H1 (cell line): Measurements from ENCODE around the gene TRMT61B. TPM values are rescaled to one million over a fixed set of nuclear protein-coding genes. Genes with fewer than 3 reads are reported as not detected.

Experiments
- CTCF ChIA-PET: fragments of 300-600 bp; sonication (Branson Sonifier 250); formaldehyde crosslinking; loops from one replicate; lab custom pipeline; 2021; ENCODE audit not compliant: partially characterized antibody; lab: Charles Lee
- POLR2A ChIA-PET: fragments of 300-600 bp; sonication (Branson Sonifier 250); formaldehyde crosslinking; loops from one replicate; lab custom pipeline; 2021; ENCODE audit warnings: inconsistent platforms; ENCODE audit not compliant: partially characterized antibody; lab: Charles Lee
- DNase-seq, 2 experiments: peaks; one replicate each; pipeline versions ENCODE4 v3.0.0 to v3.0.0-alpha.2; 2010 to 2022; ENCODE audit warnings: low spot score in 2 of 2, low read depth in 1 of 2, mixed read lengths in 1 of 2
- FAIRE-seq: peaks from 2 replicates; lab custom pipeline; 2011; peaks lifted over from hg19 to GRCh38; lab: Jason Lieb, UNC
- H2AFZ ChIP-seq: 2 replicates; pipeline ENCODE4 v1.8.1; 2012; ENCODE audit warnings: low read length, inconsistent platforms
- H2AK5ac ChIP-seq: 2 replicates; pipeline ENCODE4 v1.6.1; 2013; ENCODE audit warnings: low read depth, low read length
- H2BK120ac ChIP-seq: replicated peaks from 2 replicates; pipeline ENCODE3; 2013; ENCODE audit warnings: low read depth, low read length, inconsistent platforms
- H2BK12ac ChIP-seq: 2 replicates; pipeline ENCODE4 v1.6.1; 2013; ENCODE audit warnings: low read depth, low read length
- H2BK15ac ChIP-seq: 2 replicates; pipeline ENCODE4 v1.6.1; 2013; ENCODE audit warnings: low read length
- H2BK20ac ChIP-seq: 2 replicates; pipeline ENCODE4 v1.6.1; 2013; ENCODE audit warnings: low read length
- H2BK5ac ChIP-seq: 2 replicates; pipeline ENCODE4 v1.6.1; 2013; ENCODE audit warnings: low read depth, low read length
- H3K14ac ChIP-seq: 2 replicates; pipeline ENCODE4 v1.6.1; 2013; ENCODE audit warnings: inconsistent platforms; ENCODE audit not compliant: insufficient read length
- H3K18ac ChIP-seq: 2 replicates; pipeline ENCODE4 v1.6.1; 2013; ENCODE audit warnings: low read length; ENCODE audit errors: extremely low read depth
- H3K23ac ChIP-seq: 2 replicates; pipeline ENCODE4 v1.6.1; 2013; ENCODE audit warnings: inconsistent platforms; ENCODE audit not compliant: insufficient read length
- H3K23me2 ChIP-seq: 2 replicates; pipeline ENCODE4 v1.6.1; 2013; ENCODE audit warnings: low read depth, low read length
- H3K27ac ChIP-seq: 2 replicates; pipeline ENCODE4 v1.6.1; 2011; ENCODE audit warnings: low read depth, low read length, inconsistent platforms
- H3K27me3 ChIP-seq, 4 experiments: replicated peaks in 1 of 4; 1 replicate in 1 of 4; 2 replicates in 3 of 4; pipeline versions ENCODE4 v1.6.1 to v1.8.1; 2011 to 2013; ENCODE audit warnings: low read length in 3 of 4, mild to moderate bottlenecking in 3 of 4, inconsistent platforms in 2 of 4, mixed read lengths in 2 of 4, moderate library complexity in 1 of 4; ENCODE audit not compliant: control insufficient read depth in 3 of 4, insufficient read depth in 3 of 4; ENCODE audit errors: extremely low read depth in 1 of 4
- H3K36me3 ChIP-seq, 4 experiments: 2 replicates each; pipeline versions ENCODE4 v1.6.1 to v1.8.1; 2011 to 2013; ENCODE audit warnings: mild to moderate bottlenecking in 4 of 4, low read length in 3 of 4, moderate library complexity in 2 of 4, control low read depth in 1 of 4, inconsistent platforms in 1 of 4; ENCODE audit not compliant: insufficient read depth in 4 of 4, control insufficient read depth in 2 of 4
- H3K4ac ChIP-seq: replicated peaks from 2 replicates; pipeline ENCODE3; 2013; ENCODE audit warnings: low read length, low read depth, mixed read lengths, inconsistent platforms; ENCODE audit not compliant: insufficient read length
- H3K4me1 ChIP-seq, 4 experiments: replicated peaks in 1 of 4; 1 replicate in 1 of 4; 2 replicates in 3 of 4; pipeline versions ENCODE4 v1.6.1 to v1.8.1; 2011 to 2013; ENCODE audit warnings: low read length in 3 of 4, inconsistent platforms in 2 of 4, mixed read lengths in 1 of 4; ENCODE audit not compliant: insufficient read depth in 4 of 4, control insufficient read depth in 3 of 4
- H3K4me2 ChIP-seq, 2 experiments: 2 replicates each; pipeline versions ENCODE4 v1.6.1 to v1.8.1; 2011 to 2013; ENCODE audit warnings: low read depth in 2 of 2, low read length in 2 of 2, control low read depth in 1 of 2, inconsistent platforms in 1 of 2, mild to moderate bottlenecking in 1 of 2; ENCODE audit not compliant: insufficient read depth in 1 of 2
- H3K4me3 ChIP-seq, 4 experiments: fragments of 200-600, 300-600 bp in 1 of 4; sonication (generic), shearing (Covaris generic), sonication (Bioruptor Twin) in 1 of 4; 2 replicates each; pipeline versions ENCODE4 v1.5.1 to v1.8.1; 2011 to 2016; ENCODE audit warnings: low read length in 4 of 4, low read depth in 3 of 4, control low read depth in 2 of 4, inconsistent platforms in 2 of 4, mild to moderate bottlenecking in 2 of 4, mixed read lengths in 1 of 4, moderate library complexity in 1 of 4; ENCODE audit not compliant: insufficient read depth in 2 of 4; ENCODE audit errors: extremely low read depth in 1 of 4
- H3K56ac ChIP-seq: replicated peaks from 2 replicates; pipeline ENCODE3; 2013; ENCODE audit warnings: low read depth, mild to moderate bottlenecking, mixed read lengths, low read length, inconsistent platforms; ENCODE audit not compliant: insufficient read length
- H3K79me1 ChIP-seq: 2 replicates; pipeline ENCODE4 v1.6.1; 2013; ENCODE audit warnings: low read depth, low read length, control low read depth
- H3K79me2 ChIP-seq, 2 experiments: 2 replicates each; pipeline versions ENCODE4 v1.6.1 to v1.8.1; 2012 to 2013; ENCODE audit warnings: low read length in 2 of 2, mild to moderate bottlenecking in 2 of 2, inconsistent platforms in 1 of 2; ENCODE audit not compliant: insufficient read depth in 2 of 2, control insufficient read depth in 1 of 2
- H3K9ac ChIP-seq, 4 experiments: replicated peaks in 1 of 4; 1 replicate in 1 of 4; 2 replicates in 3 of 4; pipeline versions ENCODE4 v1.6.1 to v1.8.1; 2011 to 2013; ENCODE audit warnings: low read depth in 3 of 4, low read length in 3 of 4, control low read depth in 2 of 4, mild to moderate bottlenecking in 2 of 4, moderate library complexity in 2 of 4, inconsistent platforms in 1 of 4; ENCODE audit errors: extremely low read depth in 1 of 4
- H3K9me3 ChIP-seq, 2 experiments: 2 replicates each; pipeline versions ENCODE4 v1.6.1 to v1.8.1; 2012 to 2013; ENCODE audit warnings: mild to moderate bottlenecking in 2 of 2, moderate library complexity in 2 of 2, control low read depth in 1 of 2, inconsistent platforms in 1 of 2, low read depth in 1 of 2, low read length in 1 of 2, mixed read lengths in 1 of 2; ENCODE audit not compliant: insufficient read depth in 2 of 2
- H4K20me1 ChIP-seq, 2 experiments: replicated peaks in 1 of 2; 2 replicates each; pipeline versions ENCODE3 to v1.8.1; 2011 to 2013; ENCODE audit warnings: inconsistent platforms in 2 of 2, low read length in 2 of 2, mild to moderate bottlenecking in 1 of 2; ENCODE audit not compliant: insufficient read depth in 2 of 2, control insufficient read depth in 1 of 2
- H4K5ac ChIP-seq: 2 replicates; pipeline ENCODE4 v1.6.1; 2013; ENCODE audit warnings: low read length, low read depth, mixed read lengths, inconsistent platforms; ENCODE audit not compliant: insufficient read length
- H4K8ac ChIP-seq: 2 replicates; pipeline ENCODE4 v1.8.0; 2013; ENCODE audit warnings: mild to moderate bottlenecking, moderate library complexity, low read length, inconsistent platforms; ENCODE audit not compliant: insufficient read depth; ENCODE audit errors: extremely low read depth
- H4K91ac ChIP-seq: replicated peaks from 2 replicates; pipeline ENCODE3; 2013; ENCODE audit warnings: low read length, mixed read lengths, inconsistent platforms; ENCODE audit not compliant: insufficient read length
- CBX5 ChIP-seq: fragments of 300-800, 300-1000 bp; sonication (generic); IDR thresholded peaks from 2 replicates; pipeline ENCODE4 v1.7.1; 2016; ENCODE audit warnings: antibody characterized with exemption, low read length, low read depth
- EGR1 ChIP-seq: IDR thresholded peaks from 2 replicates; pipeline ENCODE4 v1.6.1; 2011; ENCODE audit warnings: low read depth, low read length, borderline replicate concordance
- GTF2F1 ChIP-seq: IDR thresholded peaks from 2 replicates; pipeline ENCODE4 v1.6.1; 2012; ENCODE audit warnings: low read depth, low read length, improper control_type of control experiment, borderline replicate concordance
- HDAC6 ChIP-seq: IDR thresholded peaks from one replicate; pipeline ENCODE4 v1.7.1; 2012; ENCODE audit warnings: low read depth, mild to moderate bottlenecking, inconsistent platforms, low read length, moderate library complexity
- JUN ChIP-seq: IDR thresholded peaks from 2 replicates; pipeline ENCODE4 v1.6.1; 2011; ENCODE audit warnings: low read depth, mild to moderate bottlenecking, improper control_type of control experiment, low read length
- JUND ChIP-seq: IDR thresholded peaks from 2 replicates; pipeline ENCODE4 v1.6.1; 2011; ENCODE audit warnings: mild to moderate bottlenecking, improper control_type of control experiment, low read length
- KDM1A ChIP-seq: fragments of 200-600, 300-600 bp; sonication (generic); IDR thresholded peaks from 2 replicates; pipeline ENCODE4 v1.7.1; 2016; ENCODE audit warnings: mild to moderate bottlenecking, low read length, borderline replicate concordance
- PHF8 ChIP-seq: fragments of 200-600 bp; sonication (generic); conservative IDR thresholded peaks from 2 replicates; pipeline ENCODE4 v1.7.1; 2012; ENCODE audit warnings: low read depth, mild to moderate bottlenecking, inconsistent platforms, low read length, moderate library complexity
- POLR2A ChIP-seq, 2 experiments: IDR thresholded peaks; 1 replicate in 1 of 2; 2 replicates in 1 of 2; pipeline ENCODE4 v1.6.1; 2011; ENCODE audit warnings: low read depth in 2 of 2, low read length in 2 of 2, mild to moderate bottlenecking in 2 of 2; ENCODE audit errors: control extremely low read depth in 1 of 2
- POU5F1 ChIP-seq: IDR thresholded peaks from 2 replicates; pipeline ENCODE4 v1.6.1; 2011; ENCODE audit warnings: low read depth, mild to moderate bottlenecking, low read length, moderate library complexity
- RNF2 ChIP-seq: fragments of 200-900, 300-1000 bp; sonication (generic); IDR thresholded peaks from 2 replicates; pipeline ENCODE4 v1.7.1; 2016; ENCODE audit warnings: borderline replicate concordance, low read depth, mild to moderate bottlenecking, antibody characterized with exemption, low read length; ENCODE audit not compliant: poor library complexity, severe bottlenecking; ENCODE audit errors: missing control alignments
- SP2 ChIP-seq: IDR thresholded peaks from 2 replicates; pipeline ENCODE4 v1.6.1; 2012; ENCODE audit warnings: mild to moderate bottlenecking, low read length, inconsistent platforms
- SP4 ChIP-seq: IDR thresholded peaks from 2 replicates; pipeline ENCODE4 v1.6.1; 2012; ENCODE audit warnings: low read length, inconsistent platforms
- SRF ChIP-seq: IDR thresholded peaks from 2 replicates; pipeline ENCODE4 v1.6.1; 2011; ENCODE audit warnings: mild to moderate bottlenecking, low read depth, low read length, moderate library complexity
- WGBS, 2 experiments: shearing (Covaris generic) in 1 of 2; methylation state at CpG; one replicate each; pipeline versions ENCODE4 v1.1.6 to v1.1.7; 2013 to 2015; ENCODE audit warnings: low lambda C conversion rate in 2 of 2, mixed read lengths in 2 of 2, inconsistent platforms in 1 of 2, low coverage in 1 of 2, missing lambda C conversion rate in 1 of 2; ENCODE audit not compliant: insufficient replicate concordance in 2 of 2, insufficient coverage in 1 of 2, insufficient read length in 1 of 2; ENCODE audit errors: extremely low coverage in 1 of 2, missing lambda C conversion rate in 1 of 2; 5-methylcytosine and 5-hydroxymethylcytosine counted together
- polyA plus RNA-seq, 7 experiments: library from polyadenylated mRNA; depleted of rRNA in 3 of 7; stranded (reverse) in 5 of 7; unstranded in 2 of 7; fragments of >200 nt in 5 of 7; fragments of 200-250 nt in 2 of 7; gene quantifications; 1 replicate in 5 of 7; 2 replicates in 1 of 7; 4 replicates in 1 of 7; pipeline versions ENCODE4 v1.2.1 to v1.2.3, GENCODE V29; 2011 to 2013; ENCODE audit warnings: missing spikeins in 2 of 7, mixed read lengths in 2 of 7
- total RNA-seq: library from RNA; stranded (reverse); fragmentation: NEBNext Ultra II Directional; extraction: Animal tissue kit (Norgen Biotek cat#: 25700); gene quantifications from 2 replicates; pipeline ENCODE4 v1.2.1, GENCODE V29; 2021

Gene TRMT61B
- total and polyA plus RNA-seq, 2 of the 8 experiments (the other 6 are each of a cell fraction or from before 2014, with no cell fraction given) = 10.4 to 27.8 TPM

DNA sequence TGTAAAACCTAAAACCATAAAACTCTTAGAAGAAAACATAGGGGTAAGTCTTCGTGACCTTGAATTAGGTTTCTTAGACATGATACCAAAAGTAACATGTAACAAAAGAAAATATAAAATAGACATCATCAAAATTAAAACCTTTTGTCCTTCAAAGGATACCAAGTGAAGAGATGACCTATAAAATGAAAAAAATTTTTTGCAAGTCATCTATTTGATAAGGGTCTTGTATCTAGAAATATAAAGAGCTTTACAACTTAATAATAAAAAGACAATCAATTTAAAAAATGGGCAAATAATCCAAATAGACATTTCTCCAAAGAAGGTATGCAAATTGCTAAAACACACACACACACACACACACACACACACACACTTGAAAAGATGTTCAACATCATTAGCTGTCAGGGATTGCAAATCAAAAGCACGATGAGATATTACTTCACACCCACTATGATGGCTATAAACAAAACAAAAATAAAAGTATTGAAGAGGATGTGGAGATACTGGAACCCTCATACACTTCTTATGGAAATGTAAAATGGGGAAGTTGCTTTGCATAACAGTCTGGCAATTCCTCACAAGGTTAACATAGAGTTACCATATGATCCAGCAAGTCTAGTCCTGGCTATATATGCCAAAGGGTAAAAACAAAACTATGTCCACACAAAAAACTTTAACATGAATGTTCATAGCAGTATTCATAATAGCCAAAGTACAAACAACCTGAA, 36.2 kb downstream of the TRMT61B start:
- Histone ChIP-seq H3K4ac (no peak overlapping the region), H3K36me3 (no peaks in the 10 kb centered on the region), H2BK15ac (no peak overlapping the region), H3K27me3 (no peaks in the 10 kb centered on the region), H3K56ac (no peak overlapping the region), H3K79me2 (no peaks in the 10 kb centered on the region), H3K4me2 (no peak overlapping the region), H3K23me2 (no peaks in the 10 kb centered on the region; the same call in 1 of the 2 replicates), H3K27ac (no peak overlapping the region), H2BK12ac (no peak overlapping the region), H4K5ac (no peak overlapping the region), H4K20me1 (no peaks in the 10 kb centered on the region), H3K9ac (no peak overlapping the region), H3K4me1 (no peaks in the 10 kb centered on the region), H2BK120ac (no peak overlapping the region), H2AK5ac (no peak overlapping the region), H2BK20ac (no peak overlapping the region), H3K18ac (no peak overlapping the region), H3K23ac (no peak overlapping the region), H2BK5ac (no peak overlapping the region), H4K91ac (no peak overlapping the region), H4K8ac (no peak overlapping the region), H3K4me3 (no peak overlapping the region), H3K79me1 (no peaks in the 10 kb centered on the region), H2AFZ (no peak overlapping the region), H3K14ac (no peak overlapping the region), H3K9me3 (no peaks in the 10 kb centered on the region; a peak in 1 of 4 replicates)
- FAIRE-seq = no peak
- WGBS, 2 experiments = 92% methylated on average over 2 of the region's 2 CpGs; no CpG with 5 or more reads in 1 of the 2 experiments
- POLR2A ChIA-PET = no interaction called here
- DNase-seq = no peak
- CTCF ChIA-PET = no interaction called here
- no peak for TF ChIP-seq EGR1
- TF ChIP-seq CBX5 = no peak
- TF ChIP-seq POLR2A (IDR thresholded peaks at IDR 0.05; ENCODE audit: control extremely low read depth in 1 of 2, low read depth in 2 of 2, low read length in 2 of 2) = no peak
- no peak for TF ChIP-seq JUN
- TF ChIP-seq POU5F1 = no peak
- TF ChIP-seq SRF = no peak
- TF ChIP-seq PHF8 = no peak
- TF ChIP-seq KDM1A = no peak
- TF ChIP-seq JUND = no peak
- TF ChIP-seq GTF2F1 = no peak
- no peak for TF ChIP-seq RNF2
- no peak for TF ChIP-seq SP2
- no peak for TF ChIP-seq HDAC6
- TF ChIP-seq SP4 = no peak
